HEK293 (cell line): ENCODE results near the gene SCO1.
A peak's percentile ranks its signal among the peaks of the same experiment; 100 is the strongest.

ENCODE experiments used
- GLIS1 ChIP-seq: fragments of 450-650 bp; formaldehyde crosslinking; IDR thresholded peaks from 2 replicates; pipeline ENCODE4 v1.5.1; 2016; ENCODE audit warnings: missing biosample characterization, missing genetic modification characterization
- KLF9 ChIP-seq: fragments of 450-650 bp; formaldehyde crosslinking; IDR thresholded peaks from 2 replicates; pipeline ENCODE4 v1.5.1; 2016; ENCODE audit warnings: missing biosample characterization, missing genetic modification characterization, low read depth
- OSR2 ChIP-seq: fragments of 450-650 bp; formaldehyde crosslinking; IDR thresholded peaks from 2 replicates; pipeline ENCODE4 v1.5.1; 2016; ENCODE audit warnings: missing biosample characterization, missing genetic modification characterization
- REPIN1 ChIP-seq: fragments of 450-650 bp; formaldehyde crosslinking; IDR thresholded peaks from 2 replicates; pipeline ENCODE4 v1.5.1; 2017; ENCODE audit warnings: missing biosample characterization, missing genetic modification characterization, low read depth
- SP3 ChIP-seq: fragments of 450-650 bp; formaldehyde crosslinking; IDR thresholded peaks from 2 replicates; pipeline ENCODE4 v1.5.1; 2016; ENCODE audit warnings: missing biosample characterization, missing genetic modification characterization
- YY2 ChIP-seq: fragments of 450-650 bp; formaldehyde crosslinking; IDR thresholded peaks from 2 replicates; pipeline ENCODE4 v1.5.1; 2016; ENCODE audit warnings: missing biosample characterization, missing genetic modification characterization
- ZBTB17 ChIP-seq: fragments of 450-650 bp; formaldehyde crosslinking; IDR thresholded peaks from 2 replicates; pipeline ENCODE4 v1.5.1; 2016; ENCODE audit warnings: missing biosample characterization, missing genetic modification characterization
- ZBTB48 ChIP-seq: fragments of 450-650 bp; formaldehyde crosslinking; IDR thresholded peaks from 2 replicates; pipeline ENCODE4 v1.5.1; 2016; ENCODE audit warnings: missing biosample characterization, missing genetic modification characterization
- ZFP37 ChIP-seq: fragments of 450-650 bp; formaldehyde crosslinking; IDR thresholded peaks from 2 replicates; pipeline ENCODE4 v1.5.1; 2016; ENCODE audit warnings: missing biosample characterization, missing genetic modification characterization
- ZNF2 ChIP-seq: fragments of 450-650 bp; formaldehyde crosslinking; IDR thresholded peaks from 2 replicates; pipeline ENCODE4 v1.5.1; 2016; ENCODE audit warnings: missing biosample characterization, missing genetic modification characterization
- ZNF211 ChIP-seq: fragments of 450-650 bp; formaldehyde crosslinking; IDR thresholded peaks from 2 replicates; pipeline ENCODE4 v1.5.1; 2016; ENCODE audit warnings: low read depth, missing biosample characterization, missing genetic modification characterization
- ZNF292 ChIP-seq: fragments of 450-650 bp; formaldehyde crosslinking; IDR thresholded peaks from 2 replicates; pipeline ENCODE4 v1.5.1; 2016; ENCODE audit warnings: low read depth, missing biosample characterization, missing genetic modification characterization, borderline replicate concordance
- ZNF341 ChIP-seq: fragments of 450-650 bp; formaldehyde crosslinking; IDR thresholded peaks from 2 replicates; pipeline ENCODE4; 2016; ENCODE audit warnings: low read depth, missing biosample characterization, missing genetic modification characterization
- ZNF514 ChIP-seq: fragments of 450-650 bp; formaldehyde crosslinking; IDR thresholded peaks from 2 replicates; pipeline ENCODE4 v1.5.1; 2016; ENCODE audit warnings: missing biosample characterization, missing genetic modification characterization
- ZNF624 ChIP-seq: fragments of 450-650 bp; formaldehyde crosslinking; IDR thresholded peaks from 2 replicates; pipeline ENCODE4 v1.5.1; 2017; ENCODE audit warnings: missing biosample characterization, missing genetic modification characterization
- ZNF660 ChIP-seq: fragments of 450-650 bp; IDR thresholded peaks from 2 replicates; pipeline ENCODE4 v1.5.1; 2018; ENCODE audit warnings: missing biosample characterization, mild to moderate bottlenecking, missing genetic modification characterization
- ZNF747 ChIP-seq: fragments of 450-650 bp; formaldehyde crosslinking; IDR thresholded peaks from 2 replicates; pipeline ENCODE4 v1.5.1; 2016; ENCODE audit warnings: missing biosample characterization, missing genetic modification characterization
- ZNF76 ChIP-seq: fragments of 450-650 bp; formaldehyde crosslinking; IDR thresholded peaks from 2 replicates; pipeline ENCODE4; 2016; ENCODE audit warnings: low read depth, missing biosample characterization, missing genetic modification characterization, borderline replicate concordance
- ZNF830 ChIP-seq: fragments of 450-650 bp; IDR thresholded peaks from 2 replicates; pipeline ENCODE4 v1.5.0; 2018; ENCODE audit warnings: missing biosample characterization, missing genetic modification characterization, low read depth, mild to moderate bottlenecking, moderate library complexity
- TF ChIP-seq, protein P1 (sequence below): fragments of 450-650 bp; formaldehyde crosslinking; IDR thresholded peaks from 2 replicates; pipeline ENCODE4 v1.5.1; 2016; ENCODE audit warnings: missing biosample characterization, missing genetic modification characterization
- TF ChIP-seq, protein P2 (sequence below): fragments of 450-650 bp; formaldehyde crosslinking; IDR thresholded peaks from 2 replicates; pipeline ENCODE4 v1.5.1; 2016; ENCODE audit warnings: missing biosample characterization, missing genetic modification characterization
- TF ChIP-seq, protein P3 (sequence below): fragments of 450-650 bp; formaldehyde crosslinking; optimal IDR thresholded peaks from 2 replicates; pipeline ENCODE3; 2016; ENCODE audit warnings: missing biosample characterization, mild to moderate bottlenecking, missing genetic modification characterization
- TF ChIP-seq, protein P4 (sequence below): fragments of 450-650 bp; formaldehyde crosslinking; conservative IDR thresholded peaks from 2 replicates; pipeline ENCODE4 v1.5.1; 2016; ENCODE audit warnings: low read depth, missing biosample characterization, missing genetic modification characterization
- TF ChIP-seq, protein P5 (sequence below): fragments of 450-650 bp; formaldehyde crosslinking; IDR thresholded peaks from 2 replicates; pipeline ENCODE4 v1.5.1; 2017; ENCODE audit warnings: missing biosample characterization, missing genetic modification characterization

Gene SCO1

DNA sequence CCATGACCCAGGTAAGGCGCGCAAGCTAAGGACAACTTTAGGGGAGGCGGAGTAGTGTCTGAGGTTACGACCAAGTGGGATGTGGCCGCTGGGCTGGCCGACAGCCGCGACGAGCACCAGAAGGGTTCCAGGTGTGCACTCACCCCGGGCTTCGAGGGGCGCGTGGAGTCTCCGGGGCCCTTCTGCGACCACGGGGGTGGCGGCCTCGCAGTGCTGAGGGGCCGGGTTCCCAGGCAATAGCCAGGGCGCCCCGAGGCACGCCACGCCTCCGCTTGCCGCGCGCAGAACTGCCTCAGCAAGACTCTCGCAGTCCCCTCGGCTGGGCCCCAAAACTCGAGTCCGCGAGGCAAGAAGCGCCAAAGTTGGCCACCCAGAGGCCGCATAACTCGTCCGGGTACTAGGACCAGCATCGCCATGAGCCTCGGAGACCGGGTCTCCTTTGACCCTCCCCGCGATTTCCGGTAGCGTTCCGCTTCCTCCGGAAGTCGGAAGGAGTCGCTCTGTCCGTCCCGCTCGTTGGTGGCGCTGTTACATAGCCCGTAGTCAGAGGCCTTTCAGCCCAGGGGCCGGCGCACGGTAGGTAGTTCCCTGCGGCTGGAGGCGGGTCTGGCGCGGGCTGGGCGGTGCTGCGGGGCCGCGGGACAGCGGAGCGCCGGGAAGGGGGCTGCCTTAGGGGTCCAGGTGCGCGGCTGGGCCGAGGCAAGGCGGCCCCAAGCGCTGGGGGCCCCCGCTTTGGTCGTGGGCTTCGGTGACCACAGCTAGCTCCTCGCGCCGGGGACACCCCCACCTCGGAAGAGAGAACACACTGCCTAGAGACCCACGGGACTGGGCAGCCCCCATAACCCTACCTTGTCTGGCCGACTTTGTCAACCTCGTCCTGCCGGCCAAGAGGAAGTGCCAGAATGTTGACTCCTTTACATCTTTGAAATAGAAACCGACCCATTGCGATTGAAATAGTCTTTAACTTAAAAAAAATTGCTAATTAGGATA lies at the start of gene SCO1, which contains the start of gene ADPRM (continued):
- TF ChIP-seq, protein P1, sequence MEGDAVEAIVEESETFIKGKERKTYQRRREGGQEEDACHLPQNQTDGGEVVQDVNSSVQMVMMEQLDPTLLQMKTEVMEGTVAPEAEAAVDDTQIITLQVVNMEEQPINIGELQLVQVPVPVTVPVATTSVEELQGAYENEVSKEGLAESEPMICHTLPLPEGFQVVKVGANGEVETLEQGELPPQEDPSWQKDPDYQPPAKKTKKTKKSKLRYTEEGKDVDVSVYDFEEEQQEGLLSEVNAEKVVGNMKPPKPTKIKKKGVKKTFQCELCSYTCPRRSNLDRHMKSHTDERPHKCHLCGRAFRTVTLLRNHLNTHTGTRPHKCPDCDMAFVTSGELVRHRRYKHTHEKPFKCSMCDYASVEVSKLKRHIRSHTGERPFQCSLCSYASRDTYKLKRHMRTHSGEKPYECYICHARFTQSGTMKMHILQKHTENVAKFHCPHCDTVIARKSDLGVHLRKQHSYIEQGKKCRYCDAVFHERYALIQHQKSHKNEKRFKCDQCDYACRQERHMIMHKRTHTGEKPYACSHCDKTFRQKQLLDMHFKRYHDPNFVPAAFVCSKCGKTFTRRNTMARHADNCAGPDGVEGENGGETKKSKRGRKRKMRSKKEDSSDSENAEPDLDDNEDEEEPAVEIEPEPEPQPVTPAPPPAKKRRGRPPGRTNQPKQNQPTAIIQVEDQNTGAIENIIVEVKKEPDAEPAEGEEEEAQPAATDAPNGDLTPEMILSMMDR (tag by site-specific recombination) = peak; percentile 88; the same call in 1 of the 2 replicates
- TF ChIP-seq, protein P2, sequence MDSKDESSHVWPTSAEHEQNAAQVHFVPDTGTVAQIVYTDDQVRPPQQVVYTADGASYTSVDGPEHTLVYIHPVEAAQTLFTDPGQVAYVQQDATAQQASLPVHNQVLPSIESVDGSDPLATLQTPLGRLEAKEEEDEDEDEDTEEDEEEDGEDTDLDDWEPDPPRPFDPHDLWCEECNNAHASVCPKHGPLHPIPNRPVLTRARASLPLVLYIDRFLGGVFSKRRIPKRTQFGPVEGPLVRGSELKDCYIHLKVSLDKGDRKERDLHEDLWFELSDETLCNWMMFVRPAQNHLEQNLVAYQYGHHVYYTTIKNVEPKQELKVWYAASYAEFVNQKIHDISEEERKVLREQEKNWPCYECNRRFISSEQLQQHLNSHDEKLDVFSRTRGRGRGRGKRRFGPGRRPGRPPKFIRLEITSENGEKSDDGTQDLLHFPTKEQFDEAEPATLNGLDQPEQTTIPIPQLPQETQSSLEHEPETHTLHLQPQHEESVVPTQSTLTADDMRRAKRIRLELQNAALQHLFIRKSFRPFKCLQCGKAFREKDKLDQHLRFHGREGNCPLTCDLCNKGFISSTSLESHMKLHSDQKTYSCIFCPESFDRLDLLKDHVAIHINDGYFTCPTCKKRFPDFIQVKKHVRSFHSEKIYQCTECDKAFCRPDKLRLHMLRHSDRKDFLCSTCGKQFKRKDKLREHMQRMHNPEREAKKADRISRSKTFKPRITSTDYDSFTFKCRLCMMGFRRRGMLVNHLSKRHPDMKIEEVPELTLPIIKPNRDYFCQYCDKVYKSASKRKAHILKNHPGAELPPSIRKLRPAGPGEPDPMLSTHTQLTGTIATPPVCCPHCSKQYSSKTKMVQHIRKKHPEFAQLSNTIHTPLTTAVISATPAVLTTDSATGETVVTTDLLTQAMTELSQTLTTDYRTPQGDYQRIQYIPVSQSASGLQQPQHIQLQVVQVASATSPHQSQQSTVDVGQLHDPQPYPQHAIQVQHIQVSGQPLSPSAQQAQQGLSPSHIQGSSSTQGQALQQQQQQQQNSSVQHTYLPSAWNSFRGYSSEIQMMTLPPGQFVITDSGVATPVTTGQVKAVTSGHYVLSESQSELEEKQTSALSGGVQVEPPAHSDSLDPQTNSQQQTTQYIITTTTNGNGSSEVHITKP = peak; percentile 97
- TF ChIP-seq, protein P3, sequence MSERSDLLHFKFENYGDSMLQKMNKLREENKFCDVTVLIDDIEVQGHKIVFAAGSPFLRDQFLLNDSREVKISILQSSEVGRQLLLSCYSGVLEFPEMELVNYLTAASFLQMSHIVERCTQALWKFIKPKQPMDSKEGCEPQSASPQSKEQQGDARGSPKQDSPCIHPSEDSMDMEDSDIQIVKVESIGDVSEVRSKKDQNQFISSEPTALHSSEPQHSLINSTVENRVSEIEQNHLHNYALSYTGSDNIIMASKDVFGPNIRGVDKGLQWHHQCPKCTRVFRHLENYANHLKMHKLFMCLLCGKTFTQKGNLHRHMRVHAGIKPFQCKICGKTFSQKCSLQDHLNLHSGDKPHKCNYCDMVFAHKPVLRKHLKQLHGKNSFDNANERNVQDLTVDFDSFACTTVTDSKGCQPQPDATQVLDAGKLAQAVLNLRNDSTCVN (tag by site-specific recombination) = peak; percentile 63
- no peak for TF ChIP-seq ZNF292 (tag by site-specific recombination)
- peak; percentile 73 for TF ChIP-seq ZNF76 (tag by site-specific recombination)
- peak; percentile 80 for TF ChIP-seq ZNF341 (tag by site-specific recombination)
- peak; percentile 17; the same call in 1 of the 2 replicates for TF ChIP-seq GLIS1
- peak; percentile 78 for TF ChIP-seq SP3 (tag by site-specific recombination)
- no peak for TF ChIP-seq REPIN1 (tag by site-specific recombination)
- peak; percentile 38; the same call in 1 of the 2 replicates for TF ChIP-seq YY2 (tag by site-specific recombination)
- TF ChIP-seq ZNF830 = no peak
- 0 out of 2 replicates have a peak, but pooled peaks have one; percentile 48 for TF ChIP-seq ZNF2 (tag by site-specific recombination)
- 0 out of 2 replicates have a peak, but pooled peaks have one; percentile 10 for TF ChIP-seq ZBTB17 (tag by site-specific recombination)
- TF ChIP-seq, protein P4, sequence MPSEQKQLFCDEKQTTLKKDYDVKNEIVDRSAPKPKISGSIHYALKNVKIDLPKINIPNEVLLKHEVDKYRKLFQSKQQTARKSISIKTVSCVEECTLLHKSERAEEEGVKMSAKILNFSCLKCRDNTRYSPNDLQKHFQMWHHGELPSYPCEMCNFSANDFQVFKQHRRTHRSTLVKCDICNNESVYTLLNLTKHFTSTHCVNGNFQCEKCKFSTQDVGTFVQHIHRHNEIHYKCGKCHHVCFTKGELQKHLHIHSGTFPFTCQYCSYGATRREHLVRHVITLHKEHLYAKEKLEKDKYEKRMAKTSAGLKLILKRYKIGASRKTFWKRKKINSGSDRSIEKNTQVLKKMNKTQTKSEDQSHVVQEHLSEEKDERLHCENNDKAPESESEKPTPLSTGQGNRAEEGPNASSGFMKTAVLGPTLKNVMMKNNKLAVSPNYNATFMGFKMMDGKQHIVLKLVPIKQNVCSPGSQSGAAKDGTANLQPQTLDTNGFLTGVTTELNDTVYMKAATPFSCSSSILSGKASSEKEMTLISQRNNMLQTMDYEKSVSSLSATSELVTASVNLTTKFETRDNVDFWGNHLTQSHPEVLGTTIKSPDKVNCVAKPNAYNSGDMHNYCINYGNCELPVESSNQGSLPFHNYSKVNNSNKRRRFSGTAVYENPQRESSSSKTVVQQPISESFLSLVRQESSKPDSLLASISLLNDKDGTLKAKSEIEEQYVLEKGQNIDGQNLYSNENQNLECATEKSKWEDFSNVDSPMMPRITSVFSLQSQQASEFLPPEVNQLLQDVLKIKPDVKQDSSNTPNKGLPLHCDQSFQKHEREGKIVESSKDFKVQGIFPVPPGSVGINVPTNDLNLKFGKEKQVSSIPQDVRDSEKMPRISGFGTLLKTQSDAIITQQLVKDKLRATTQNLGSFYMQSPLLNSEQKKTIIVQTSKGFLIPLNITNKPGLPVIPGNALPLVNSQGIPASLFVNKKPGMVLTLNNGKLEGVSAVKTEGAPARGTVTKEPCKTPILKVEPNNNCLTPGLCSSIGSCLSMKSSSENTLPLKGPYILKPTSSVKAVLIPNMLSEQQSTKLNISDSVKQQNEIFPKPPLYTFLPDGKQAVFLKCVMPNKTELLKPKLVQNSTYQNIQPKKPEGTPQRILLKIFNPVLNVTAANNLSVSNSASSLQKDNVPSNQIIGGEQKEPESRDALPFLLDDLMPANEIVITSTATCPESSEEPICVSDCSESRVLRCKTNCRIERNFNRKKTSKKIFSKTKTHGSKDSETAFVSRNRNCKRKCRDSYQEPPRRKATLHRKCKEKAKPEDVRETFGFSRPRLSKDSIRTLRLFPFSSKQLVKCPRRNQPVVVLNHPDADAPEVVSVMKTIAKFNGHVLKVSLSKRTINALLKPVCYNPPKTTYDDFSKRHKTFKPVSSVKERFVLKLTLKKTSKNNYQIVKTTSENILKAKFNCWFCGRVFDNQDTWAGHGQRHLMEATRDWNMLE (tag by site-specific recombination) = peak; percentile 93
- TF ChIP-seq, protein P5, sequence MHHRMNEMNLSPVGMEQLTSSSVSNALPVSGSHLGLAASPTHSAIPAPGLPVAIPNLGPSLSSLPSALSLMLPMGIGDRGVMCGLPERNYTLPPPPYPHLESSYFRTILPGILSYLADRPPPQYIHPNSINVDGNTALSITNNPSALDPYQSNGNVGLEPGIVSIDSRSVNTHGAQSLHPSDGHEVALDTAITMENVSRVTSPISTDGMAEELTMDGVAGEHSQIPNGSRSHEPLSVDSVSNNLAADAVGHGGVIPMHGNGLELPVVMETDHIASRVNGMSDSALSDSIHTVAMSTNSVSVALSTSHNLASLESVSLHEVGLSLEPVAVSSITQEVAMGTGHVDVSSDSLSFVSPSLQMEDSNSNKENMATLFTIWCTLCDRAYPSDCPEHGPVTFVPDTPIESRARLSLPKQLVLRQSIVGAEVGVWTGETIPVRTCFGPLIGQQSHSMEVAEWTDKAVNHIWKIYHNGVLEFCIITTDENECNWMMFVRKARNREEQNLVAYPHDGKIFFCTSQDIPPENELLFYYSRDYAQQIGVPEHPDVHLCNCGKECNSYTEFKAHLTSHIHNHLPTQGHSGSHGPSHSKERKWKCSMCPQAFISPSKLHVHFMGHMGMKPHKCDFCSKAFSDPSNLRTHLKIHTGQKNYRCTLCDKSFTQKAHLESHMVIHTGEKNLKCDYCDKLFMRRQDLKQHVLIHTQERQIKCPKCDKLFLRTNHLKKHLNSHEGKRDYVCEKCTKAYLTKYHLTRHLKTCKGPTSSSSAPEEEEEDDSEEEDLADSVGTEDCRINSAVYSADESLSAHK (tag by site-specific recombination) = no peak
- TF ChIP-seq ZNF747 (tag by site-specific recombination) = no peak
- no peak for TF ChIP-seq ZNF211 (tag by site-specific recombination)
- TF ChIP-seq ZNF624 (tag by site-specific recombination) = no peak
- peak; percentile 82 for TF ChIP-seq ZNF660 (tag by site-specific recombination)
- peak; percentile 44; the same call in 1 of the 2 replicates for TF ChIP-seq ZFP37 (tag by site-specific recombination)
- peak; percentile 71 for TF ChIP-seq KLF9 (tag by site-specific recombination)
- TF ChIP-seq OSR2 = no peak; the same call in 1 of the 2 replicates
- no peak for TF ChIP-seq ZNF514 (tag by site-specific recombination)
- TF ChIP-seq ZBTB48 (tag by site-specific recombination) = peak; percentile 89
